ENCODE measurements around the gene NDUFS5.

DNA sequence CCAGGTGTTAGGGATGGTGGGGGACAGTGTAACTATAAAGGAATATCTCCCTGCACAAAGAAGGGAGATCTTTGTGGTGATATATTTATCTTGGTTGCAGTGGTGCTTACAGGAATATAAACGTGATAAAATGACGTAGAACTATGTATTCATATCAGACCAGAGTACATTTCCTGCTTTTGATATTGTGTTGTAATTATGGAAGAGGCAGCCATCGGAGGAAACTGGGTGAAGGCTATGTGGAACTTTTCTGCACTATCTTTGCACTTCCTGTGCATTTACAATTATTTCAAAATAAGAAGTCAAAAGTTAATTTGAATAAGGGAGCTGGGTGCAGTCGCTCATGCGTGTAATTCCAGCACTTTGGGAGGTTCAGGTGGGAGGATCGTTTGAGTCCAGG is 37.6 kb downstream of the NDUFS5 start:
- TF ChIP-seq, protein P1, sequence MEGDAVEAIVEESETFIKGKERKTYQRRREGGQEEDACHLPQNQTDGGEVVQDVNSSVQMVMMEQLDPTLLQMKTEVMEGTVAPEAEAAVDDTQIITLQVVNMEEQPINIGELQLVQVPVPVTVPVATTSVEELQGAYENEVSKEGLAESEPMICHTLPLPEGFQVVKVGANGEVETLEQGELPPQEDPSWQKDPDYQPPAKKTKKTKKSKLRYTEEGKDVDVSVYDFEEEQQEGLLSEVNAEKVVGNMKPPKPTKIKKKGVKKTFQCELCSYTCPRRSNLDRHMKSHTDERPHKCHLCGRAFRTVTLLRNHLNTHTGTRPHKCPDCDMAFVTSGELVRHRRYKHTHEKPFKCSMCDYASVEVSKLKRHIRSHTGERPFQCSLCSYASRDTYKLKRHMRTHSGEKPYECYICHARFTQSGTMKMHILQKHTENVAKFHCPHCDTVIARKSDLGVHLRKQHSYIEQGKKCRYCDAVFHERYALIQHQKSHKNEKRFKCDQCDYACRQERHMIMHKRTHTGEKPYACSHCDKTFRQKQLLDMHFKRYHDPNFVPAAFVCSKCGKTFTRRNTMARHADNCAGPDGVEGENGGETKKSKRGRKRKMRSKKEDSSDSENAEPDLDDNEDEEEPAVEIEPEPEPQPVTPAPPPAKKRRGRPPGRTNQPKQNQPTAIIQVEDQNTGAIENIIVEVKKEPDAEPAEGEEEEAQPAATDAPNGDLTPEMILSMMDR (IDR thresholded peaks at IDR 0.05) = no peak
- no peak for TF ChIP-seq POLR2A (IDR thresholded peaks at IDR 0.05)
